ENCODE data around the gene HOXB3. TPM values are rescaled to one million over a fixed set of nuclear protein-coding genes. Genes with fewer than 3 reads are reported as not detected.

The HOXB3 gene
- polyA plus RNA-seq, 1 donor from 2014 or later = not detected

- H3K27me3 ChIP-seq (ENCODE audit: insufficient read depth, low read depth, low read length) = peaks cover 99% of the 10 kb centered on the region
- no peaks in the 10 kb centered on the region for H3K9me2 ChIP-seq (ENCODE audit: insufficient read depth, low read length)
- no peak overlapping the region for H3K9ac ChIP-seq (ENCODE audit: low read length)
- no peak overlapping the region for H3K4me3 ChIP-seq (ENCODE audit: low read length)
- H3F3A ChIP-seq (ENCODE audit: insufficient read depth, low read length, poor library complexity, severe bottlenecking) = no peaks in the 10 kb centered on the region
- H3K27ac ChIP-seq (ENCODE audit: low read length) = no peak overlapping the region
- no peaks in the 10 kb centered on the region for H3K36me3 ChIP-seq (ENCODE audit: insufficient read depth, low read length)
- no peaks in the 10 kb centered on the region for H3K9me3 ChIP-seq (ENCODE audit: low read length)
- H3K79me2 ChIP-seq (replicated peaks; ENCODE audit: insufficient read depth, low read length) = no peaks in the 10 kb centered on the region
- H4K20me1 ChIP-seq (ENCODE audit: insufficient read depth) = no peaks in the 10 kb centered on the region
- no peak overlapping the region for H2AFZ ChIP-seq (ENCODE audit: low read depth, low read length)
- TF ChIP-seq RAD21 (conservative IDR thresholded peaks at IDR 0.05) = no peak
- TF ChIP-seq POLR2AphosphoS5 (IDR thresholded peaks at IDR 0.05) = no peak
- no peak for TF ChIP-seq EZH2 (IDR thresholded peaks at IDR 0.05; ENCODE audit: borderline replicate concordance, insufficient read depth, low read length, poor library complexity, severe bottlenecking)
- TF ChIP-seq REST (IDR thresholded peaks at IDR 0.05; ENCODE audit: borderline replicate concordance) = no peak
- no peak for TF ChIP-seq TAF1 (IDR thresholded peaks at IDR 0.05; ENCODE audit: low read depth)
- TF ChIP-seq CTCF (IDR thresholded peaks at IDR 0.05; ENCODE audit: poor library complexity, severe bottlenecking) = no peak
- no peak for TF ChIP-seq MXI1 (conservative IDR thresholded peaks at IDR 0.05; ENCODE audit: poor library complexity, severe bottlenecking)
- TF ChIP-seq SMC3 (conservative IDR thresholded peaks at IDR 0.05; ENCODE audit: poor library complexity) = no peak
- TF ChIP-seq EP300 (conservative IDR thresholded peaks at IDR 0.05; ENCODE audit: poor library complexity, severe bottlenecking) = no peak
- no peak overlapping the region for H3K4me2 ChIP-seq (ENCODE audit: low read length)
These were observed 37.4 kb downstream of the HOXB3 start for GRCh38 chr17:48552466-48553189.

GRCh38 chr17:48551596-48552465, 38.2 kb downstream of the HOXB3 start:
- Histone ChIP-seq H3K9ac (ENCODE audit: low read length) (no peak overlapping the region), H2AFZ (ENCODE audit: low read depth, low read length) (no peak overlapping the region), H3K4me2 (ENCODE audit: low read length) (no peak overlapping the region), H3K4me3 (ENCODE audit: low read length) (no peak overlapping the region), H4K20me1 (ENCODE audit: insufficient read depth) (no peaks in the 10 kb centered on the region), H3K27me3 (ENCODE audit: insufficient read depth, low read depth, low read length) (peaks cover 99% of the 10 kb centered on the region), H3K27ac (ENCODE audit: low read length) (no peak overlapping the region), H3K9me3 (ENCODE audit: low read length) (no peaks in the 10 kb centered on the region), H3F3A (ENCODE audit: insufficient read depth, low read length, poor library complexity, severe bottlenecking) (no peaks in the 10 kb centered on the region), H3K79me2 (replicated peaks; ENCODE audit: insufficient read depth, low read length) (no peaks in the 10 kb centered on the region), H3K36me3 (ENCODE audit: insufficient read depth, low read length) (no peaks in the 10 kb centered on the region), H3K9me2 (ENCODE audit: insufficient read depth, low read length) (no peaks in the 10 kb centered on the region)
- TF ChIP-seq TAF1 (IDR thresholded peaks at IDR 0.05; ENCODE audit: low read depth) (no peak), POLR2AphosphoS5 (IDR thresholded peaks at IDR 0.05) (no peak), REST (IDR thresholded peaks at IDR 0.05; ENCODE audit: borderline replicate concordance) (no peak), MXI1 (conservative IDR thresholded peaks at IDR 0.05; ENCODE audit: poor library complexity, severe bottlenecking) (no peak), EP300 (conservative IDR thresholded peaks at IDR 0.05; ENCODE audit: poor library complexity, severe bottlenecking) (no peak), RAD21 (conservative IDR thresholded peaks at IDR 0.05) (no peak)

All from neural cell (in vitro differentiated cells).